Stimulated activated CD4-positive, alpha-beta T cell treated with anti-CD3 and anti-CD28 coated beads, Interleukin-15, amount 100 ng/mL, for 1 hour (primary cell): ENCODE measurements around the gene KCNMB1.

Experiments
- DNase-seq, 2 donors: peaks; one replicate each; pipeline ENCODE4 v3.0.0-alpha.2; 2020; ENCODE audit warnings: low read depth in 1 of 2, low spot score in 1 of 2

KCNMB1 gene

DNA sequence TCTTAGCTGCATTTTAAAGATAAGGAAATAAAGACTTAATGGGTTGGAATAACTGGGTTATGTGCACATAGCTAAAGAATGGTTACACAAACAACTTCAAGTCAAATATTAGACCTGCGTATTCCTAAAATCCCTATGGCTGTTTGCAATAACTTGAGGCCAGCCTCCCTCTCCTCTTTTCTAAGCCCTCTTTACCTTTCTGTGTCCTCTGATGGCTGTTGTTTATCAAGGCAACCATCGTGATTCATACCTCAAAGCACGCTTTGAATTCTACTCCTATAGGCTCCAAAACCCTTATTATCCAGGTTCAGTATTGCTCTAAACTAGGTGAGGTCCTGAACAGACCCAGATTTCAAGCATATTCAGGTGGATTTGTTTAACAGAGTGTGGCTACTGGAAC, 46.0 kb downstream of the KCNMB1 start:
- DNase-seq: no peak

DNA sequence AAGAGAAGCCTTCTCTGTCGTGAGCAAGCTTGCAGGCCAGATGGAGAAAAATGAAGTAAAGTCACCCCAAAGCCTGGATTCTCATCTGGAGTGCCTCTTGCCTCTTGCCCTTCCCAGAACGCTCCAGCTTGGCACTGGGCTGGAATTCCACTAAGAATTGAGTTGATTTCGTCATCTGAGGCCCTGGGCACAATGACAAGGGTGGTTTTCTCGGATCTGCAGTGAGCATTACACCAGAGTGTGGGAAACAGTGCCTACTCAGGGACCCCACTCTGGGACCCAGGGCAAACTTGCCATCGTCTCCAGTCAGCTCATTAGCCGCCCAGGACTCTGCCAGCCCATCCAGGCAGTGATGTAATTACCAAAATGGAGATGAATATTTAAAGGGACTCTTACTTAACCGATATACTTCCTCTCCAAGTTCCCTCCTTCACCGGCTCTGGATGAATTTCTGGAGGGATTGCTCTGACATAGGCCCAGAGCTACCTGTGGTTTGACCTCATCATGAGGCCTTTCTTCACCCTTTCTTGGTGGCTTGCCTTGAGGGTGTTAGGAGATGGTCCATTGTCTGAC, 46.9 kb downstream of the KCNMB1 start:
- no peak for DNase-seq

DNA sequence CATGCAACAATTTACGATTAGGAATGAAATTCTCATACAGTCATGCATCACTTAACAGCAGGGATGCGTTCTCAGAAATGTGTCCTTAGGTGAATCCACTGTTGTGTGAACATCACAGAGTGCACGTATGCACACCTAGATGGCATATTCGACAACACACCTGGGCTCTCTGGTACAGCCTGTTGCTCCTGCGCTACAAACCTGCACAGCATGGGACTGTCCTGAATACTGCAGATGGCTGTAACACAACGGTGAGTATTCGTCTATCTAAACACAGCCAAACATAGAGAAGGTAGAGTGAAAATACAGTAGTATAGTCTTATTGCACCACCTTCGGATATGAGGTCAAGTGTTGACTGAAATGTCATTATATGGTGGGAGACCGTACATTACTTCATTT, 47.6 kb downstream of the KCNMB1 start:
- no peak for DNase-seq

- DNase-seq: no peak
These were observed 49.4 kb downstream of the KCNMB1 start for GRCh38 chr5:170339780-170340167.

DNA sequence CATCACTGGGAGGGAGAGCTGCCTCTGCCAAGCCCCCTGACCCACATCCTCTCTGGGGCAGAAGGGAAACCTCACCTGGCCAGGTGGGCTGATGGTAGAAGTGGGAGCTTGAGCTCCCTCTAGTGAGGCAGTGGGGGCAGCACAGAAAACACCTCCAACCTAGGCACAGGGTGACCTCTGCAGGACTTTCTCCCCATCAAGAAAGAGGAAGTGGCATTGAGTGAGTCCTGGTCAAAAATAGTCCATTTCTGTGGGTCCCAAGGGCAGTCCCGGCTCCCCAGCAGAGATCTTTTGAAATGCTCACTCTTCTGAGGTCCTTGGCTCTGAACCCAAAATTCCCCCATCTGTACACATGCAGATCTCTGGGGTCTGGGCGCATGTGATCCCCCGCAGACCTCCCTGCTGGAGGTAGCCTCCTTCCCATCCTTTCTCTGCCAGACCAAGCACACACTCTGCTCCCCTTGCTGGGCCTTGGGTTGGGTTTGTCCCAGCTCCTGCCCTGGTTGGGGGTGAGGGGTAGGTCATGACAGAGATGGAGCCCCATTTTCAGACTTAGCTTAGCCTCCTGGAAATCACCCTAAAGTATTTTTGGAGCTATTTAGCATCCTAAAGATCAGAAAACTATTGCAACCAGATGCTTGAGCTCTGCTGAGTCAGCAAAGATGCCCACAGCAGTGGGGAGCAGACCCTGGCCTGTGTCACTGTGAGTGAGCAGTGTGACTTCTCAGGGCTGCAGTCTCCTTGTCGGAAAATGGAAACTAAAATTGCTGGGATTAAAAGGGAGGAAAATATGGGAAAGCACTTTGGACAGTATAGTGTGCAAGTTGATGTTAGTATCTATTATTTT, 50.0 kb downstream of the KCNMB1 start:
- peak; percentile 45 to 49 for DNase-seq

DNA sequence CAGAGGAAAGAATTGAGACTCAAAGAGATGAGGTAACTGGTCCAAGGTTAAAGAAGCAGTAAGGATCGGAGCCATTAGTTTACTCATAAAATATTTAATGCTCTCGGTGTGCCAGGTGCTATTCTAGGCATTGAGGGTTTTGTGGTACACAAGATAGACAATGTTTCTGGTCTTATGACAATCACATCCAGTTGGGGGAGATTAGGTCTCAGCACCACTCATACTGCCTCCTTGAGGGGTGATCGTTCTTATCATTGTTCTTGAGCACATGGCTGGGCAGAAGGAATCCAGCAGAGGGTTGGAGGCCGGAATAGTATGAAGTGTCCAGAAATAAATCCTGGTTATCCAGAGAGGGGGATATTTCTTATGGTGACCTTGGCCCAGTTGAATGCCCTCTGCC, 50.9 kb downstream of the KCNMB1 start:
- no peak for DNase-seq

DNA sequence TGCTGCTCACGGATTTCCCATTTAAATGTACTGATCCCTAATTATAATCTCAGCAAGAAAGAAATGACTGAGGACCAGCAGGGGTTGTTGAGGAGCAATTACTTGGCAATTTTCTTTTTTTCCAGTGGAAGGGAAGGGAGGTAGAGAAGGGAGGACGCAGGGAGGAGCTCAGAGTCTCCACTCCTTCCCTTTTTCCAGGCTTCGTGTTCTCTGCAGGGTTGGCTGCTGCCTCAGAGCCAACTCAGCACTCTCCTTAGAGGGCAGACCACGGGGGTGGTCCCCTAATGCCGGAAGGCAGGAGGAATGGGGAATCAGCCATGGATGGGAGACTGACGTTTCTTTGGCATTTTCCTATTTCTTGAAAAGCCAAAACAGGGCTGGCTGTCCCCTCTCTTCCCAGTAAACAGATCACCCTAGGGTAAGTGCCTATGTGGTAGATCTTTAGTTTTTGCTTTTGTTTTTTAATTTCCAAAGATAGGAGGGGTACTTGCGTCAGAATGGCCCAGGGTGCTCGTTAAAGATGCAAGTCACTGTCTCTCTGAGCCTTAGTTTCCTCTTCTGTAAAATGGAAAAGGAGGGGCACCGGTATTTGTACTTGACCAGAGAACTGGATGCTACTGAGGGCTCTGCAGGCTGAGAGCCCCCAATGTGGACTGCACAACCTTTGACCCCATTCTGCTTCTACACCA, 52.0 kb downstream of the KCNMB1 start:
- no peak for DNase-seq

DNA sequence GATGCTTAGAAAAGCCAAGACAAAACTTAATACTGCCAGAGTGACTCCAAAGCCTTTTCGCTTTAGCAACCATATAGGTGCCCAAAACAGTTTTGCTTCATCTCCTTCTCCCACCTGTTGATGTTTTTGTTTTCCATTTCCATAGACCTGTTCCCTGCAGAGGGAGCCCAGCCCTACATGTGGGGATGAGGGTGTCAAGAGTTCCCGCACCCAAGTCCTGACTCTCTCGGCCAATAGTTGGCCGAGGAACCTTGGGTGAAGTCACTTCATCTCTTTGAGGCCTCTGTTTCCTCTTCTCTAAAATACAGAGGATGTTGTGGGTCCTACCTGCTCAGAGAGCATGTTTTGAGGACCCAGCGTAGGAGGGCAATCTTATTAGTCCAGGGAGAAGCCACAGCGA, 53.1 kb downstream of the KCNMB1 start:
- DNase-seq: no peak

DNA sequence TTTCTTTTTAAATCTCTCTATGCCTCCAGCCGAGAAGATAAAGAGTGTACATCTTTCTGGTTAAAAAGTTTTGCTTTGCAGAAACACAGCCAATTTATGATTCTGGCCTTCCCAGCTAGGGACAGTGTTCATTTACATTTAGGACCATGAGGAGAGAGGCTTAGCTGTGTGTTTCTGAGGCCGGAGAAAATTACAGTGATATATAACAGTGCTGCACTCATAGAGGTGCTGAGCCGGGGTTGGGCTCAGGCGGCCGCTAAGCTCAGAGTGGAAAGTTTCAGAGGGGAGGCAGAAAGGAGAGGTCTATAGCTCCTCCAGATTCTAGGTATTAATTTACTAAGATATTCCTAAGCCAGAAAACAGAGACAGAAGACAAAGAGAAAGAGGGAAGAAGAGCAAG, 54.5 kb downstream of the KCNMB1 start:
- DNase-seq: no peak

DNA sequence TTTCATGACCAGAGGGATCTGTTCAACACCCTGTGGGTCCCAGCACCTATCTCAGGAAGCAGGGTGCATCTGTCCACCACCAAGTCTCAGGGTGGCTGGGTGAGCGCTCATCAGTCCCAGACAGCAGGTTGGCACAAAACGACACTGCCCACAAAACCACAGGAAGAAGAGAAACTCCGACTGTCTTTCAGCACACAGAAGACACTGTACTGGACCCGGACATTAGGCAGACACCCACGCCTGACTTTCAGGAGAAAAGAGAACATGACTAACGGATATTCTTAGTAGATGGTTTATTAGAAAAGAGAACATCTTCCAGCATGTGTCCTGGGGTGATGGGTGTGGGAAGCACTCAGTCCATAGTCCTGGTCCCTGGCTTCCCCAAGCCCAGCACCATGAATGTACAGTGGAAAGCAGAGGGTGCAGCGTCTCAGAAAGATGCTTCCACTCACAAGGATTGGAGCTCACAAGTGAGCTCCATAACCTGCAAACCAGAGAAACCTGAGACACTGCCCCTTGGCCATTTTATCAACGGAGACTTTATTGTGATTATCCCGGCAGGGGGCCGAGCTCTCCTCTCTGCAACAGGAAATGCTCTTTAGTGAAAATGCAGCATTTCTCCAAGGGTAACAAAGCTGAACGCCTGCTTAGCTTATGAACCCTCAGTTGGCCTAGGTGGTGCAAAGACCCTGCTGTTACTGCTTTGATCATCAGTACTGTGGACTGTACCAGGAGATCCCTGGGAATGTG, 55.8 kb downstream of the KCNMB1 start:
- peak; percentile 25 to 62 for DNase-seq

- DNase-seq: no peak
These were observed 57.1 kb downstream of the KCNMB1 start for GRCh38 chr5:170332058-170332457.

- DNase-seq: no peak
These were observed 58.6 kb downstream of the KCNMB1 start for GRCh38 chr5:170330568-170331054.

DNA sequence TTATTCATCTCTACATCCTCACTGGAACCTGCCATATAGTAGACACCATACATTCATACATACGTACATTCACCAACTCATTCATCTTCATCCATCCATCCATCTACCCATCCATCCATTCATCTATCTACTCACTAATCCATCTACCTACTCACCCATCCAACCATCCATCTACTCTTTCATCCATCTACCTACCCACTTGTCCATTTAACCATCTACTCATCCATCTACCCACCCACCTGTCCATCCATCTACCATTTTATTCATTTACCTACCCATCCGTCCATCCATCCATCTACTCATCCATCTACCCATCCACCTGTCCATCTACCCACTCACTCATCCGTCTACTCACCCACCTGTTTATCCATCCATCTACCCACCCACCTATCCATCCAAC, 59.6 kb downstream of the KCNMB1 start:
- no peak for DNase-seq

GRCh38 chr5:170327829-170328228, 61.3 kb downstream of the KCNMB1 start:
- no peak for DNase-seq

GRCh38 chr5:170327168-170327567, 62.0 kb downstream of the KCNMB1 start:
- DNase-seq: no peak
